HG02623 (cell line): ENCODE measurements around the gene SLC7A10.
"Not testable (repeated sequence)": the region's sequence is repeated elsewhere in the genome, so short reads cannot be mapped to it uniquely, and the experiment has no call there.

ENCODE experiments used
- ATAC-seq: cut with Tn5 transposase; IDR thresholded peaks from one replicate; pipeline ENCODE4 v1.9.1; 2021; ENCODE audit warnings: moderate library complexity; ENCODE audit not compliant: unreplicated experiment

SLC7A10 gene

DNA sequence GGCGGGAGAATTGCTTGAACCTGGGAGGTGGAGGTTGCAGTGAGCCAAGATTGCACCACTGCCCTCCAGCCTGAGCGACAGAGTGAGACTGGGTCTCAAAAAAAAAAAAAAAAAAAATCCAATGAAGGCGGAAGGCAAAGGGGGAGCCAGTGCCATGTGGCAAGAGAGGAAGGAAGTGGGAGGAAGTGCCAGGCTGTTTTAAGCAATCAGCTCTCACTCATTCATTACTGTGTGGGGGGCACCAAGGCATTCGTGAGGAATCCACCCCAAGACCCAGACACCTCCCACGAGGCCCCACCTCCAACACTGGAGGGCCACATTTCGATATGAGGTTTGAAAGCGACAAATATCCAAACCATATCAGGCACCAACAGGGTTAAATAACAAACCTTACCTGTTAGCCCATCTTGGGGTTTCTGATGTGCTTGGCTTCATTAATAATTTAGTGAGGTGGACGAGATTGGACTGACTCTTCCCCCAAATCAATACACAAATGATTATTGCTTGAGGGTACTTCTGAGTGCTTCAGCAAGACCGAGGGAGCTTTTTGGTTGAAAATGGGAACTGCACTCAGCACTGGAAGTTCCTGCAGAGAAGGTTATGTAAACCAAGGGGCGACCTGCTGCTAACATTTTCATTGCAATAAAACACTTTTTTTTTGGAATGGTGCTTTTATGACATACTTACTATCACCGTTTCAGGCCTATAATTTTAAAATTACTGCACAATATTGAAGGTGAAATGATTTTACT is 39.0 kb downstream of the SLC7A10 start:
- no peak for ATAC-seq

DNA sequence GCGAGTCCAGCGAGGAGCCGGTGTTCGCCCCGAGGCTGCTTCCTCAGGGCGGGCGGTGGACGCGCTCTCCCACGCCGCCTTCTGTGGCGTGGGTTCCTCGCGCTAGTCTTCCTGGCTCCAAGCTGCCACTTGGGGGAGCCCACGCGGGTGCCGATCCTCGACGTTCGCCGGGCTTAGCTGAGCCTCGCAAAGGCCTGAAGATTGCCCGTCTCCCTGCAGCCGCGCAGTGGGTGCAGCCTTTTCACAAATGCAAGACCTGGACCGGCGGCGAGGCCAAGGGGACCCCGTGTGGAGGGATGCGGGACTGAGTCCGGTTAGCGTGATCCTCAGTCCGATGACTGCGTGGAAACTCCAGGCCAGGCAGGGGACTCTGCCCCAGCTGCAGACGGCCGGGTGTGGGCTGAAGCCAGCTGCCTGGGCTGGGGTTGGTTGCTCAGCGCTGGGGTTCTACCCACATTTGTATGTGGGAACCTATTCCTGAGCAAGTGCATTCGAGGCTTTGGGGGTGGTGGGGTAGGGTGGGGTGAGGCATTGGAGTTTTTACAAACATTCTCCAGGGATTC is 48.2 kb downstream of the SLC7A10 start:
- ATAC-seq: no peak

DNA sequence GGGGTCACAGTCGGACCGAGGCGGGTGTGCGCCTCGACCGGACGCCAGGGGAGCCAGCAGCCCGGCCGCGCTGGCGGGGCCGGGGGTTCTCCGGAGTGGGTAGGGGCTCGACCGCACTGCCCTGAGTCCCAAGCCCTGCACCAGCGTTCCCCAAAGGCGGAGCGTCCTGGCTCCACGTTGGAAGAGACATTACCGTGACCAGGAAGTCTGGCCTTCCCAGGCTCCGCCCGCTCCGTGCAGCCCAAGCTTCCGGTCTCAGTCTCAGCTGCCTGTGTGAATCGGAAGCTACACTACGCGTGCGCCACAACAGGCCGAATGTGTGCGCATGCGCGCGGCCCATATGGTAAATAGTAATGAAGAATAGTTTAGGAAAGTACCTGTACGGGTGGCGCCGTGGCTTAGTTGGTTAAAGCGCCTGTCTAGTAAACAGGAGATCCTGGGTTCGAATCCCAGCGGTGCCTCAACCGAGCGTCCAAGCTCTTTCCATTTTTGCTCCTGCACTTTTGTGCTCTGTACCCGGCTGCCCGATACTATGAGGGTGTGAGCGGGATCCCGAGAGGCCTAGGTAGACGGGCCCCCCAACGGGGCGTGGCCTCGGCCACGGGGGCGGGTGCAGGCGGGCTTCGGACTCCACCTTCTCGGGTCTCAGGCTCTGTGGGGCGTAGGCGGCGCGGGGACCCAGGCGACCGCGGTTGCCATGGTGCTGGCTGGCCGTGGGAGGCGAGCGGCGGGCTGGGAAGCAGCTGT is 48.8 kb downstream of the SLC7A10 start:
- ATAC-seq: peak; percentile 81

DNA sequence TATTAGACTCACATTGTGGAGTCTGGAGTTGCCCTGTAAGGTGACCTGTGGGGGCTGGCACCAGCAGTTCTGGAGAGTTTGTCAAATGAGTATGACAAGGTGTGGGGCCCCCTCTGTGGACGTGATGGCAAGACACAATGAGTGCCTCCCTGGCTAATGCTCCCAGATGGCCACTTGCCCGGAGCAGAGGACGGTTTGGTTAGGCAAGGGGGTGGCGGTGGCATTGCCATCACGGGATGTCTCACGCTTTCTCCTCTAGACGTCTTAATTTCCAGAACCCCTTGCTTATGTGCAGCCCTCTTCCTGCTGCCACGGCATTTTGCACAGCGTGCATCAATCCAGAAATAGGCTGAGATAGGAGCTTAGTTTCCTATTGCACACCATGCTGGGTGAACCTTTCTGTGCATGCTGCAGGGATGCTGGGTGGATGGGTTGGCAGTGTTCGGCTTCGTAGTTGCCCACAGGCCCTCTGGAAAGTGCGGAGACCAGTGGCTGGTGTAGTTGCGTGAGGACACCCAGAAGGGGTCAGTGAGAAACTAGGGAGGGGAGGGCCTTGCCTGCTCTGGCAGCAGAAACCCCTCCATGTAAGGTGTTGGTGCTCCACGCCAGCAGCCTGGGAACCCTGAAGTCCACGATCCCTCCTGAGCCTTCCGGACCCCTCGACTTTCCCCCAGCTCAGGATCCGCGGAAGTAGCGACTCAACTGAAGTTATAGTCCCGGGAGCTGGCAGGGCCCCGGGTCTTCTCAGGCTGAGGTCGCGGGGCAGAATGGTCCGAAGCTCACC is 49.6 kb downstream of the SLC7A10 start:
- ATAC-seq: peak; percentile 0

DNA sequence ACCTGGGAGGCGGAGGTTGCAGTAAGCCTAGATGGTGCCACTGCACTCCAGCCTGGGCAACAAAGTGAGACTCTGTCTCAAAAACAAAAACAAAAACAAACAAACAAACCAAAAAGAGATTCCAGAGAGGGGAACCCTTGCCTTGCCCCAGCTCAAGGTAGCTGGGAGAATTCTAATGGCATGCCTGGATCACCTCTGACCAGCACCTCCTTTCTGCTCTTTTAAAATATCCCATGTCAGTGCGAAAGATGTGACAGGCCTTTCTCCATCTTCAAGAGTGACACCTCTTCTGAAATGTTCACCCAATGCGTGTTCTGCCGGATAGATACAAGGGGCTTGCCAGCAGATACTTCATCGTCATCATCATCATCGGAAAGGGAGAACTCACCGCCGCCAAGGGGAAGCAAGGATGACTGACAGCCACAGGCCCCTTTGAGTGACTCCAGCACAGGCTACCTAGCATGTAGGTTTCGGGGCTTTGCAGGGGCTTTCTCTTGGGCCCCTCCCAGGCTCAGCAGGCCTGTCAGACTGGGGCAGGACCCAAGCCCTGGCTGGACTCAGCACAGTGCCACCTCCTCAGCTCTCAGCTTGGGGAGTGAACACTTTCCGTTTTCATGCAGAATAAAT is 50.4 kb downstream of the SLC7A10 start:
- no peak for ATAC-seq

DNA sequence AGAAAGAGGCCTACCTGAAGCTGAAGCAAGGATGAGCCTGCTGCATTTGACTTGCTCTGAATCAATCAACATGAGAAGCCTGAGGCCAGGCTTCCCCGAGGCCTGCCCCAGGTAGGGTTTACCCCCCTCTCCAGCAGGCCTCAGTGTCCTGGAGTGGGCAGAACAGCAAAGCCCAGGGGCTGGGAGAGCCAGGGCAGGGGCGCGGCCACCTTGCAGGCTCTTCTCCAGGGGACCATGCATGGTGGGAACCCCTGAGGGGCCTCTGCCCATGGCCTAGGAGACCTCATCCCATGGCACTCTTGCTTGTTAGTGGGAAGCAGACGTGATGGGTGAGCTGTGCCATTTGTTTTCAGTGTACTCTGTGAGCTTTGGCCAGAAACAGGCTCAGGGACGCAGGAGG is 51.5 kb downstream of the SLC7A10 start:
- ATAC-seq: no peak

DNA sequence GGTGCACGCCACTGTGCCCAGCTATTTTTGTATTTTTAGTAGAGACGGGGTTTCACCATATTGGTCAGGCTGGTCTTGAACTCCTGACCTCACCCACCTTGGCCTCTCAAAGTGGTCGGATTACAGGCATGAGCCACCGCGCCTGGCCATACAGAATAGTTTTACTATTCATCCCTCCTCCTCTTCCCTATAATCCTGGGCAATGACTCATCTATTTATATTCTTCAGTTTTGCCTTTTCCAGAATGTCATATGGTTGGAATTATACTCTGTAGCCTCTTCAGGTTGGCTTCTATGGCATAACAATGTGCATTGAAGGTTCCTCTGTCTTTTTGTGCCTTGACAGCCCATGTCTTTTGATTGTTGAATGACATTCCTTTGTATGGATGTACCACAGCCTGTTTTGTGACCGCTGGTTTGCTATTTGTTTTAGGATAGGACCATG is 53.7 kb downstream of the SLC7A10 start:
- no peak for ATAC-seq

DNA sequence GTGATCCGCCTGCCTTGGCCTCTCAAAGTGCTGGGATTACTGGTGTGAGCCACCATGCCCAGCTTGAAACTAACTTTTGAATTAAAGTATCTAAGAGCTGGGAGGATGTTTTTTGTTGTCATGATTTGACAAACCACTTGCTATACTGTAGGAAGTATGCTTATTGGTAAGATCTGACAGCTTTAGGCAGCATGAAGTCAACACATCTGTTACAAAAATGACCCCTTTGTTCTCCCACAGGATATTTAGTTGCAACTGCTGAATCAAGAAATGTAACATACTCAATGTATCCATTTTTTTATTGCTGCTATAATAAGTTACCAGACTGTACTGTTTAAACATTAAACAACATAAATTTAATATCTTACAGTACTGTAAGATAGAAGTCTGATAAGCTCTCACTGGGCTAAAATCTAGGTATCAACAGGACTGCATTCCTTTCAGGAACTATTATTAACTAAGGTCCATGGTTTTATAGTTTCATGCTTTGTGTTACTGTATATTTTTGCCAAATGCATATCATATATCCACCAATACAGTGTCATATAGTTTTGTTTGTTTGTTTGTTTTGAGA is 54.3 kb downstream of the SLC7A10 start:
- ATAC-seq: no peak

DNA sequence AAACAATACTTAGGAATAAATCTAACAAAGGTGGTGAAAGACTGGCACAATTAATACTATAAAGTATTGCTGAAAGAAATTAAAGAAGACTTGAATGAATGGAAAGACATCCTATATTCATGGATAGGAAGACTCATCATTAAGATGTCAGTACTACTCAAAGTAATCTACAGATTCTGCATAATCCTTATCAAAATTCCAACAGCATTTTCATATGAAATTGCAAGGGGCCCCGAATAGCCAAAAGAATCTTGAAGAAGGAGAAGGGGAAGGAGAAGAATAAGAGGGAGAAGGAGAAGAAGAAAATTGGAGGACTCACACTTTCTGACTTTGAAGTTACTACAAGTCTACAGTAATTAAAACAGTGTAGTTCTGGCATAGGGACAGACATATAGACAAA is 57.1 kb downstream of the SLC7A10 start:
- no peak for ATAC-seq

DNA sequence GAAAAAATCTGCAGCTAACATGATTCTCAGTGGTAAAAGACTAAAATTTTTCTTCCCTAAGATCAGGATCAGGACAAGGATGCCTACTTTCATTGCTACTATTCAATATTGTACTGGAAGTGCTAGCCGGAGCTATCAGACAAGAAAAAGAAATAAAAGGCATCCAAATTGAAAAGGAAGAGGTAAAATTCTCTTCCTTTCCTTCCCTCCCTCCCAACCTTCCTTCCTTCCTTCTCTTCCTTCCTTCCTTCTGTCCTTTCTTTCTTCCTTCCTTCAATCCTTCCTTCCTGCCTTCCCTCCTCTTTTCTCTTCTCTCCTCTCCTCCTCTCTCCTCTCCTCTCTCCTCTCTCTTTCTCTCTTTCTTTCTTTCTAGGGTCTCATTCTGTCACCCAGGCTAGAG is 58.2 kb downstream of the SLC7A10 start:
- no peak for ATAC-seq

DNA sequence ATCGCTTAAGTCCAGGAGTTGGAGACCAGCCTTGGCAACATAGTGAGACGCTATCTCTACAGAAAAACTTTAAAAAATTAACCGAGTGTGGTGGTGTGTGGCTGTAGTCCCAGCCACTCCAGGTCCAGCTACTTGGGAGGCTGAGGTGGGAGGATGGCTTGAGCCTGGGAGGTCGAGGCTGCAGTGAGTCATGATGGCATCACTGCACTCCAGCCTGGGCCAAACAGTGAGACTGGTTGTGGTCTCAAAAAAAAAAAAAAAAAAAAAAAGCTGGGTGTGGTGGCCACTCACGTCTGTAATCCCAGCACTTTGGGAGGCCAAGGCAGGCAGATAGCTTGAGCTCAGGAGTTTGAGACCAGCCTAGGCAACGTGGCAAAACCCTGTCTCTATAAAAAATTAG is 59.6 kb downstream of the SLC7A10 start:
- ATAC-seq: not testable (repeated sequence)

DNA sequence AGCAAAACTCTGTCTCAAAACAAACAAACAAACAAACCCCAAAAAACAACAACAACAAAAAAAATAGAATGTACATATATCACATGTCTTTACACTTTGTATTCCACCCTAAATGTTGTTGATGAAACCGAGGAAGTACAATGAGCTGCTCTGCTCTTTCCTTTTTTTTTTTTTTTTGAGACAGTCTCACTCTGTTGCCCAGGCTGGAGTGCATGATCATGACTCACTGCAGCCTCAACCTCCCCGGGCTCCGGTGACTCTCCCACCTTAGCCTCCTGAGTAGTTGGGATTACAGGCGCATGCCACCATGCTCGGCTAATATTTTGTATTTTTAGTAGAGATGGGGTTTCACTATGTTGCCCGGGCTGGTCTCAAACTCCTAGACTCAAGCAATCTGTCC is 62.2 kb downstream of the SLC7A10 start:
- ATAC-seq: no peak

DNA sequence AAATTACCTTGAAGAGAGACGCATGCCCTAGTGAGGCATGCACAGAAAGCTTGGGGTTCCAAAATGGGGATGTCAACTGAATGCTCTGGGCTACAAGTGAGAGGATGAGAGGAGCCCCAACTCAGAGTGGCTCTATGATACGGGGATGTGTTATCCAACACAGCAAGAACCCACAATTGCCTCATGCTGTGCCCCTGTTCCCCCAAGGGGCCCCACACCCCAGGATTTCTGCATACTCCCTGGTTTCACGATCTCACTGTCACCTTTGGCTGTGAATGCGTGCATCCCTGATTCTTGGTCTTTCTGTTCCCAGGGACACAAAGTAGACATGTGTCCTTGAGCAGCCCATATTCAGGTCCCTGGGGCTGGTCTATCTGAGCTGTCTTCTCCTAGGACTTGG is 64.4 kb downstream of the SLC7A10 start:
- no peak for ATAC-seq

DNA sequence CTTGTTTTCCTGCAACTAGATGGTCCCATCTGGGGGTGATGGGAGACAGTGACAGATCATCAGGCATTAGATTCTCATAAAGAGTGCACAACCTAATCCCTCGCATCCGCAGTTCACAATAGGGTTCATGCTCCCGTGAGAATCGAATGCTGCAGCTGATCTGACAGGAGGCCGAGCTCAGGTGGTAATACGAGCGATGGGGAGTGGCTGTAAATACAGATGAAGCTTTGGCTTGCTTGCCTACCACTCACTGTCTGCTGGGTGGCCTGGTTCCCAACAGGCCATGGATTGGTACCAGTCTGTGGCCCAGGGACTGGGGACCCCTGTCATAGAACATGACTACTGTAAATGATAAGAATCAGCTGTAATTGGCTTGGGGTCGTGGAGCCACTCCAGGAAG is 65.8 kb downstream of the SLC7A10 start:
- ATAC-seq: no peak

DNA sequence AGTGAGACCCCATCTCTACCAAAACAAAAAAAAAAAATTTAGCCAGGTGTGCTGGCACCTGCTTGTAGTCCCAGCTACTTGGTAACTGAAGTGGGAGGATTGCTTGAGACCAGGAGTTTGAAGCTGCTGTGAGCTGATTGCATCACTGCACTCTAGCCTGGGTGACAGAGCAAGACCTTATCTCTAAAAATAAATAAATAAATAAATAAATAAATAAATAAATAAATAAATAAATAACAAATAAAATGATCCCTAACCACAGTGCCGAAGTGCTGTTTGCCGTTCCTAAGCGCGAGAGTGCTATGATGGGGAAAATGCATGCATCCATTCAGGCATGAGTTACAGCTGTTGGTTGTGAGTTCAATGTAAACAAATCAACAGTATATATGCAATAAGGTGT is 66.5 kb downstream of the SLC7A10 start:
- no peak for ATAC-seq
